Neural cell (in vitro differentiated cells): Measurements from ENCODE around the gene YPEL5. TPM values are rescaled to one million over a fixed set of nuclear protein-coding genes. Genes with fewer than 3 reads are reported as not detected.

Experiments used
- H2AFZ ChIP-seq: fragments of 200-600, 300-800 bp; sonication (generic), shearing (Covaris generic); 2 replicates; pipeline ENCODE4 v1.6.0; 2014; ENCODE audit warnings: low read depth, mild to moderate bottlenecking, antibody characterized with exemption, low read length, moderate library complexity
- H3F3A ChIP-seq: fragments of 200-600 bp; shearing (Covaris generic); 2 replicates; pipeline ENCODE4 v1.6.1; 2016; ENCODE audit warnings: mild to moderate bottlenecking, moderate library complexity, mixed read lengths, antibody characterized with exemption, low read length; ENCODE audit not compliant: insufficient read depth, poor library complexity, severe bottlenecking
- H3K27ac ChIP-seq: fragments of 200-600, 300-800 bp; sonication (generic), shearing (Covaris generic); 2 replicates; pipeline ENCODE4 v1.5.1; 2014; ENCODE audit warnings: mild to moderate bottlenecking, low read length, moderate library complexity
- H3K27me3 ChIP-seq: fragments of 300-800, 200-600 bp; sonication (generic), shearing (Covaris generic); 2 replicates; pipeline ENCODE4 v1.6.0; 2014; ENCODE audit warnings: mild to moderate bottlenecking, low read depth, low read length, moderate library complexity; ENCODE audit not compliant: insufficient read depth
- H3K36me3 ChIP-seq: fragments of 300-800, 200-600 bp; sonication (generic), shearing (Covaris generic); 2 replicates; pipeline ENCODE4 v1.5.1; 2014; ENCODE audit warnings: mild to moderate bottlenecking, antibody characterized with exemption, low read length, moderate library complexity; ENCODE audit not compliant: insufficient read depth
- H3K4me2 ChIP-seq: fragments of 300-800, 200-600 bp; sonication (generic), shearing (Covaris generic); 2 replicates; pipeline ENCODE4 v1.6.0; 2014; ENCODE audit warnings: mild to moderate bottlenecking, low read length
- H3K4me3 ChIP-seq: fragments of 300-800, 200-600 bp; sonication (generic), shearing (Covaris generic); 2 replicates; pipeline ENCODE4 v1.5.1; 2014; ENCODE audit warnings: mild to moderate bottlenecking, low read length, moderate library complexity
- H3K79me2 ChIP-seq: fragments of 200-600 bp; shearing (Covaris generic); replicated peaks from 2 replicates; pipeline ENCODE4 v1.6.0; 2014; ENCODE audit warnings: mild to moderate bottlenecking, low read length, moderate library complexity; ENCODE audit not compliant: insufficient read depth
- H3K9ac ChIP-seq: fragments of 300-800, 200-600 bp; sonication (generic), shearing (Covaris generic); 2 replicates; pipeline ENCODE4 v1.6.1; 2016; ENCODE audit warnings: mild to moderate bottlenecking, low read length, mixed read lengths
- H3K9me2 ChIP-seq: fragments of 200-600 bp; shearing (Covaris generic); 2 replicates; pipeline ENCODE4 v1.6.1; 2016; ENCODE audit warnings: mild to moderate bottlenecking, low read length, mixed read lengths; ENCODE audit not compliant: insufficient read depth
- H3K9me3 ChIP-seq: fragments of 200-600, 300-800 bp; sonication (generic), shearing (Covaris generic); 2 replicates; pipeline ENCODE4 v1.6.1; 2016; ENCODE audit warnings: mild to moderate bottlenecking, mixed run types, low read length, moderate library complexity, mixed read lengths
- H4K20me1 ChIP-seq: fragments of 200-600 bp; shearing (Covaris generic); 2 replicates; pipeline ENCODE4 v1.6.1; 2016; ENCODE audit warnings: mild to moderate bottlenecking, mixed run types; ENCODE audit not compliant: insufficient read depth
- CTCF ChIP-seq: fragments of 450-650 bp; IDR thresholded peaks from 2 replicates; pipeline ENCODE4 v1.5.1; 2014; ENCODE audit warnings: antibody characterized with exemption, mild to moderate bottlenecking, moderate library complexity; ENCODE audit not compliant: poor library complexity, severe bottlenecking
- EP300 ChIP-seq: fragments of 450-650 bp; conservative IDR thresholded peaks from 2 replicates; pipeline ENCODE4 v1.6.1; 2014; ENCODE audit warnings: antibody characterized with exemption, mild to moderate bottlenecking, moderate library complexity; ENCODE audit not compliant: poor library complexity, severe bottlenecking
- EZH2 ChIP-seq: fragments of 200-600, 300-800 bp; shearing (Covaris generic), sonication (generic); IDR thresholded peaks from 2 replicates; pipeline ENCODE4 v1.6.1; 2014; ENCODE audit warnings: antibody characterized with exemption, low read length, borderline replicate concordance, mild to moderate bottlenecking; ENCODE audit not compliant: insufficient read depth, poor library complexity, severe bottlenecking
- MXI1 ChIP-seq: fragments of 450-650 bp; conservative IDR thresholded peaks from 2 replicates; pipeline ENCODE4 v1.6.1; 2014; ENCODE audit warnings: antibody characterized with exemption, mild to moderate bottlenecking; ENCODE audit not compliant: poor library complexity, severe bottlenecking
- POLR2AphosphoS5 ChIP-seq: IDR thresholded peaks from 2 replicates; pipeline ENCODE4 v1.6.1; 2012
- RAD21 ChIP-seq: fragments of 450-650 bp; conservative IDR thresholded peaks from 2 replicates; pipeline ENCODE4 v1.6.1; 2014; ENCODE audit warnings: antibody characterized with exemption, mild to moderate bottlenecking, moderate library complexity
- REST ChIP-seq: IDR thresholded peaks from 2 replicates; pipeline ENCODE4 v1.6.1; 2012; ENCODE audit warnings: borderline replicate concordance
- SMC3 ChIP-seq: fragments of 450-650 bp; conservative IDR thresholded peaks from 2 replicates; pipeline ENCODE4 v1.6.1; 2014; ENCODE audit warnings: antibody characterized with exemption, mild to moderate bottlenecking, moderate library complexity; ENCODE audit not compliant: poor library complexity
- TAF1 ChIP-seq: IDR thresholded peaks from 2 replicates; pipeline ENCODE4 v1.6.1; 2012; ENCODE audit warnings: low read depth
- polyA plus RNA-seq: library from polyadenylated mRNA; depleted of rRNA; stranded (reverse); fragments of >200 nt; gene quantifications from 2 replicates; pipeline ENCODE4 v1.2.3, GENCODE V29; 2014

The YPEL5 gene
- polyA plus RNA-seq, 1 donor from 2014 or later = 130 TPM

- H3K9me3 ChIP-seq = no peaks in the 10 kb centered on the region
- TF ChIP-seq REST (no peak), CTCF (no peak), POLR2AphosphoS5 (no peak), EZH2 (no peak), MXI1 (no peak), RAD21 (no peak), EP300 (no peak), SMC3 (no peak), TAF1 (no peak)
- H4K20me1 ChIP-seq = no peaks in the 10 kb centered on the region
- H3K27me3 ChIP-seq = no peaks in the 10 kb centered on the region
- H3K27ac ChIP-seq = no peak overlapping the region
- no peaks in the 10 kb centered on the region for H3K79me2 ChIP-seq
- no peak overlapping the region for H2AFZ ChIP-seq
- no peak overlapping the region for H3K4me2 ChIP-seq
- H3K9ac ChIP-seq = no peak overlapping the region
- no peaks in the 10 kb centered on the region for H3F3A ChIP-seq
- H3K4me3 ChIP-seq = no peak overlapping the region
- H3K9me2 ChIP-seq = no peaks in the 10 kb centered on the region
- H3K36me3 ChIP-seq = no peaks in the 10 kb centered on the region
Measured at GRCh38 chr2:30108192-30108591, 38.6 kb upstream of the YPEL5 start.

- no peaks in the 10 kb centered on the region for H4K20me1 ChIP-seq
- no peak for TF ChIP-seq EZH2
- no peak for TF ChIP-seq TAF1
- TF ChIP-seq REST = no peak
- no peak for TF ChIP-seq SMC3
- no peak for TF ChIP-seq CTCF
- no peak for TF ChIP-seq EP300
- no peak for TF ChIP-seq MXI1
- TF ChIP-seq POLR2AphosphoS5 = no peak
- TF ChIP-seq RAD21 = no peak
- H3K9ac ChIP-seq = no peak overlapping the region
- no peak overlapping the region for H3K4me3 ChIP-seq
- no peaks in the 10 kb centered on the region for H3K9me3 ChIP-seq
- no peaks in the 10 kb centered on the region for H3F3A ChIP-seq
- H3K9me2 ChIP-seq = no peaks in the 10 kb centered on the region
- no peaks in the 10 kb centered on the region for H3K36me3 ChIP-seq
- no peak overlapping the region for H3K27ac ChIP-seq
- H3K27me3 ChIP-seq = no peaks in the 10 kb centered on the region
- H3K79me2 ChIP-seq = no peaks in the 10 kb centered on the region
- no peak overlapping the region for H3K4me2 ChIP-seq
- no peak overlapping the region for H2AFZ ChIP-seq
Measured at GRCh38 chr2:30108851-30109250, 38.0 kb upstream of the YPEL5 start.
